Stimulated activated CD4-positive, alpha-beta T cell treated with anti-CD3 and anti-CD28 coated beads, TNF-alpha, amount 100 ng/mL, for 24 hours (primary cell): ENCODE results near the gene CDK8.
A peak's percentile ranks its signal among the peaks of the same experiment; 100 is the strongest.
"Not testable (repeated sequence)": the region's sequence is repeated elsewhere in the genome, so short reads cannot be mapped to it uniquely, and the experiment has no call there.

Source experiments
- DNase-seq, 3 experiments: peaks; one replicate each; pipeline ENCODE4 v3.0.0-alpha.2; 2020; ENCODE audit warnings: low read depth in 3 of 3

CDK8 gene

GRCh38 chr13:26316095-26316494 is 62.2 kb downstream of the CDK8 start:
- DNase-seq: not testable (repeated sequence)

- no peak for DNase-seq
Observed at GRCh38 chr13:26320766-26321165, 66.8 kb downstream of the CDK8 start.

GRCh38 chr13:26323127-26323526 is 69.2 kb downstream of the CDK8 start:
- no peak for DNase-seq

GRCh38 chr13:26323764-26324163 is 69.8 kb downstream of the CDK8 start:
- DNase-seq: no peak

- DNase-seq: no peak
Observed at GRCh38 chr13:26324294-26324693, 70.4 kb downstream of the CDK8 start.

- no peak for DNase-seq
Observed at GRCh38 chr13:26324867-26325266, 70.9 kb downstream of the CDK8 start.

GRCh38 chr13:26325876-26326275 is 71.9 kb downstream of the CDK8 start:
- no peak for DNase-seq

- DNase-seq: no peak
Observed at GRCh38 chr13:26326562-26326961, 72.6 kb downstream of the CDK8 start.

- no peak for DNase-seq
Observed at GRCh38 chr13:26327940-26328725, 74.2 kb downstream of the CDK8 start.

- DNase-seq: no peak
Observed at GRCh38 chr13:26335158-26335557, 81.2 kb downstream of the CDK8 start.

- DNase-seq: no peak
Observed at GRCh38 chr13:26340807-26341206, 86.9 kb downstream of the CDK8 start.

GRCh38 chr13:26342898-26343297 is 89.0 kb downstream of the CDK8 start:
- no peak for DNase-seq

- DNase-seq: no peak
Observed at GRCh38 chr13:26343816-26344215, 89.9 kb downstream of the CDK8 start.

GRCh38 chr13:26344980-26345379 is 91.1 kb downstream of the CDK8 start:
- no peak for DNase-seq

GRCh38 chr13:26348966-26349365 is 95.0 kb downstream of the CDK8 start:
- no peak for DNase-seq

GRCh38 chr13:26362261-26362660 is 108.3 kb downstream of the CDK8 start:
- DNase-seq: no peak

GRCh38 chr13:26370553-26370952 is 116.6 kb downstream of the CDK8 start:
- DNase-seq: no peak

- no peak for DNase-seq
Observed at GRCh38 chr13:26372747-26373146, 118.8 kb downstream of the CDK8 start.

- no peak for DNase-seq
Observed at GRCh38 chr13:26376430-26376829, 122.5 kb downstream of the CDK8 start.

- DNase-seq: peak in 1 of 3 experiments; percentile 0
Observed at GRCh38 chr13:26377038-26377437, 123.1 kb downstream of the CDK8 start.

- no peak for DNase-seq
Observed at GRCh38 chr13:26378116-26378515, 124.2 kb downstream of the CDK8 start.

GRCh38 chr13:26379831-26380230 is 125.9 kb downstream of the CDK8 start:
- DNase-seq: no peak

GRCh38 chr13:26380930-26381329 is 127.0 kb downstream of the CDK8 start:
- no peak for DNase-seq

- DNase-seq: no peak
Observed at GRCh38 chr13:26382366-26382765, 128.4 kb downstream of the CDK8 start.
